ENCODE measurements around the gene MORN1. TPM values are rescaled to one million over a fixed set of nuclear protein-coding genes. Genes with fewer than 3 reads are reported as not detected.

MORN1 gene
- total and polyA plus RNA-seq, 2 of the 8 experiments (the other 6 are each of a cell fraction or from before 2014, with no cell fraction given) = 5.0 to 9.1 TPM

GRCh38 chr1:2316451-2316961, 74.8 kb downstream of the MORN1 start:
- H3K9ac ChIP-seq (replicated peaks in 1 of 4; ENCODE audit: extremely low read depth in 1 of 4, low read depth in 3 of 4, low read length in 3 of 4) = no peak overlapping the region
- peak overlapping the region; percentile 65 for H4K91ac ChIP-seq (replicated peaks; ENCODE audit: insufficient read length, low read length)
- H4K20me1 ChIP-seq (replicated peaks in 1 of 2; ENCODE audit: control insufficient read depth in 1 of 2, insufficient read depth in 2 of 2, low read length in 2 of 2) = peaks cover 1 to 2% of the 10 kb centered on the region in 2 experiments
- H2AK5ac ChIP-seq (ENCODE audit: low read depth, low read length) = peak overlapping the region; percentile 75; the same call in 1 of the 2 replicates
- H2BK15ac ChIP-seq (ENCODE audit: low read length) = peak overlapping the region; percentile 96; the same call in 1 of the 2 replicates
- no peak overlapping the region for H4K5ac ChIP-seq (ENCODE audit: insufficient read length, low read depth, low read length)
- ChIA-PET POLR2A (ENCODE audit: partially characterized antibody) (interaction anchor here (0.8 to 2.1 kb wide), 7 partner anchors 12 to 112 kb away, joined by 3 to 5 read pairs (median 4); no protein-coding TSS in a partner anchor), CTCF (ENCODE audit: partially characterized antibody) (interaction anchor here (0.6 to 4.2 kb wide), 19 partner anchors 9 to 142 kb away, joined by 3 to 22 read pairs (median 7); partner anchors contain the start of gene FAAP20)
- H3K27me3 ChIP-seq (replicated peaks in 1 of 4; ENCODE audit: control insufficient read depth in 3 of 4, extremely low read depth in 1 of 4, insufficient read depth in 3 of 4, low read length in 3 of 4) = no peaks in the 10 kb centered on the region
- peak overlapping the region; percentile 75 for H4K8ac ChIP-seq (ENCODE audit: extremely low read depth, insufficient read depth, low read length)
- H3K14ac ChIP-seq (ENCODE audit: insufficient read length) = no peak overlapping the region
- no peaks in the 10 kb centered on the region for H3K79me2 ChIP-seq (ENCODE audit: control insufficient read depth in 1 of 2, insufficient read depth in 2 of 2, low read length in 2 of 2)
- no peak overlapping the region for H2BK120ac ChIP-seq (replicated peaks; ENCODE audit: low read depth, low read length)
- H3K4ac ChIP-seq (replicated peaks; ENCODE audit: insufficient read length, low read depth, low read length) = peak overlapping the region; percentile 80
- no peak overlapping the region for H3K4me3 ChIP-seq (ENCODE audit: extremely low read depth in 1 of 4, insufficient read depth in 2 of 4, low read depth in 3 of 4, low read length in 4 of 4)
- H2BK20ac ChIP-seq (ENCODE audit: low read length) = no peak overlapping the region
- H3K23ac ChIP-seq (ENCODE audit: insufficient read length) = no peak overlapping the region
- H3K79me1 ChIP-seq (ENCODE audit: low read depth, low read length) = peaks cover 3% of the 10 kb centered on the region; the same call in 1 of the 2 replicates
- H3K4me2 ChIP-seq (ENCODE audit: insufficient read depth in 1 of 2, low read depth in 2 of 2, low read length in 2 of 2) = no peak overlapping the region
- H2AFZ ChIP-seq (ENCODE audit: low read length) = no peak overlapping the region
- no peak overlapping the region for H3K27ac ChIP-seq (ENCODE audit: low read depth, low read length)
- peak overlapping the region; percentile 90; the same call in 1 of the 2 replicates for H2BK5ac ChIP-seq (ENCODE audit: low read depth, low read length)
- H3K56ac ChIP-seq (replicated peaks; ENCODE audit: insufficient read length, low read depth, low read length) = no peak overlapping the region
- FAIRE-seq (no peak), DNase-seq (ENCODE audit: low read depth in 1 of 2, low spot score in 2 of 2) (no peak)
- no peaks in the 10 kb centered on the region; the same call in 1 of the 2 replicates for H3K23me2 ChIP-seq (ENCODE audit: low read depth, low read length)
- peak overlapping the region; percentile 85 for H2BK12ac ChIP-seq (ENCODE audit: low read depth, low read length)
- no peaks in the 10 kb centered on the region for H3K9me3 ChIP-seq (ENCODE audit: insufficient read depth in 2 of 2, low read depth in 1 of 2, low read length in 1 of 2)
- WGBS, 2 experiments (ENCODE audit: extremely low coverage in 1 of 2, insufficient coverage in 1 of 2, insufficient read length in 1 of 2, insufficient replicate concordance in 2 of 2, low coverage in 1 of 2, low lambda C conversion rate in 2 of 2, missing lambda C conversion rate in 1 of 2) = 87% methylated on average over 12 of the region's 16 CpGs; no CpG with 5 or more reads in 1 of the 2 experiments
- H3K18ac ChIP-seq (ENCODE audit: extremely low read depth, low read length) = peak overlapping the region; percentile 32
- H3K4me1 ChIP-seq (replicated peaks in 1 of 4; ENCODE audit: control insufficient read depth in 3 of 4, insufficient read depth in 4 of 4, low read length in 3 of 4) = peaks cover 7 to 35% (median 27%) of the 10 kb centered on the region in 4 experiments
- no peaks in the 10 kb centered on the region for H3K36me3 ChIP-seq (ENCODE audit: control insufficient read depth in 2 of 4, insufficient read depth in 4 of 4, low read length in 3 of 4)
- TF ChIP-seq KDM1A (IDR thresholded peaks at IDR 0.05; ENCODE audit: borderline replicate concordance, low read length) (no peak), CHD1 (IDR thresholded peaks at IDR 0.05; ENCODE audit: low read depth, low read length) (no peak)

Data from H1 (cell line).